Breast epithelium (tissue), 3 donors: ENCODE measurements around the gene NOC3L.

Experiments used
- CTCF ChIP-seq, 3 donors: fragments of 450-650 bp; IDR thresholded peaks; one replicate each; pipeline ENCODE4 v1.5.1; 2016 to 2017; ENCODE audit warnings: antibody characterized with exemption in 3 of 3, mild to moderate bottlenecking in 3 of 3, moderate library complexity in 3 of 3
- POLR2A ChIP-seq: fragments of 450-650 bp; IDR thresholded peaks from one replicate; pipeline ENCODE4 v1.6.1; 2016; ENCODE audit warnings: antibody characterized with exemption, mild to moderate bottlenecking, moderate library complexity

GRCh38 chr10:94405406-94405805 lies 42.7 kb upstream of the NOC3L start:
- no peak for TF ChIP-seq CTCF (IDR thresholded peaks at IDR 0.05)
- TF ChIP-seq POLR2A = no peak
